Neural progenitor cell (in vitro differentiated cells): ENCODE data around the gene ADAMTS6.

Experiments used
- CTCF ChIP-seq: fragments of 200-600 bp; sonication (generic); IDR thresholded peaks from 2 replicates; pipeline ENCODE4 v1.5.1; 2017; ENCODE audit warnings: antibody characterized with exemption, mild to moderate bottlenecking
- EZH2 ChIP-seq: fragments of 200-600 bp; sonication (generic); IDR thresholded peaks from 2 replicates; pipeline ENCODE4 v1.6.1; 2017; ENCODE audit warnings: antibody characterized with exemption, mild to moderate bottlenecking, moderate library complexity

DNA sequence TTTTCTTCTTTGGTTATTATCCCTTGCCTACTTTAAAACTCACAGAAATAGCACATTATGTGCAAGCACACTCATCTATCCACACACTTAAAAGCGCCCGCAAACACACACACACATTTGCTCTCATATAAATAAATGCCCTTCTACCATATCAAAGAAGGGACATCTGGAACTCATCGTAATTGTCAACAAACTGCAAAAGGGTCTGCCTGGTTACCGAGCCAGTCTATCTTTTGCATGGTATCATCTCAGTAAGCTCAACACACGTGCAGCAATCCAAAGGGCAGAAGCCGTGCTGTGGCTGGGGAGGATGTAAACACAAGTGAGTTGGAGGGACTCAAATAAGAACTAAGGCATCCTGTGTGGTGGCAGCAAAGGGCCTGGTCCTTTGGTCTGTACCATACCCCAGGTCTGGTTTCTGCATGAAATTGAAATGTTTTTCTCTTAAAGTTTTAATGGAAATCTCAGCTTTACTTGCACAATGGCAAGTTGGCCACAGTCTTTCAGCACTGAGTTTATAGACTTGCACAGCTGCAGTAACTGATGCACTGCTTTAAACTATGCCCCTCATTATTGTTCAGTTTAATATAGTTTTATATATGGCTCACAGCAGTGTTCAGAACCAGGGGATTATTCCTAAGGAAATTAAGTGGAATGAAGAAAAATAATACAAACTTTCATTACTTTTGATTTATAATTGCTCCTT is 331.0 kb downstream of the ADAMTS6 start:
- TF ChIP-seq CTCF (no peak), EZH2 (no peak)
